Measurements from ENCODE around the gene ALDH3A1.
"Not testable (repeated sequence)": the region's sequence is repeated elsewhere in the genome, so short reads cannot be mapped to it uniquely, and the experiment has no call there.

ALDH3A1 gene

DNA sequence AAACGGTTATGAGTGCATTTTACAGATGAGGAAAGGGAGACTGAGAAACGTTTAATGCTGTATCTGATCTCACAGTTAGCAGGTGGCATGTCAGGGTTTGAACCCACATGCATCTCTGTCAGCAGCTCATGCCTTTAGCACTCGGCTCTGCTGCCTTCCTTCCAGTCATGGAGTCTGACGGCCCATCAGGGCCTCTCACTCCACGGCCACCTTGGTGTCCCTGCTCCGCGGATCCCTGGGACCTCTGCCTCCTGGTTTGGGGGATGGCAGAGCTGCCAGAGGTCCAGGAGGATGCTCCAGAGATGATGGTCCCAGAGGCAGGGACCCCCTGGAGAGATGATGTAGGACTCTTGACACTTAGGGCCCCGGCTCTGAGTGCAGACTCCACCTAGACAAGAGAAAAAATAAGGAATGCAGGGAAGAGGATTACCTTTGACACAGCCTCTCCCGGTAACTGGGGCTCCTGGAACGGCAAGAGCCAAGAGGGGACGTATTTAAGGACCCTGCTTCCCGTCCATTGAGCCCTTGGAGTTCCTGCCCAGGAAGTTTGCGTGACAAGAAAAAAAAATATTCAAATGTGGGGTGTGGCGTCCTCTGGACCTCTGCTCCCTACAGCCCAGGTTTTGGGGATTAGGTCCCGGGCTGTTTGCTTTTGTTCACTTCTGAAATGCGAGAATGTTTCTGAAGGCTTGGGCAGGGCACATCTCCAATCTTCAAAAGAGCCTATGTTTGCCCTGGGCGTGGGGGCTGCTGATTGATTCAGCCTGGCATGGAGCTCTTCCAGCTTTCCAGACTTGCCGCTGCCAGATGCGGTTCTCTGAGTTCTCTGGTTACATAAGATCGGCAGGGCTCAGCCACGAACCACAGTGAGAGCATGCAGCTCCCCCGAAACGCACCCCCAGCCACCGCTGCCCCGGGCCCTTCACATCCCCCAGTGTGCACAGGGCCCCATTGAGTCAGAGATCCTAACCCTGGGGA, at the start of gene ALDH3A1:
Gene ALDH3A1 (minus strand): TSS at position 470 of the 978 bp plus-strand sequence. CDS start 3,169 bp downstream, outside the sequence.
- DNase-seq: no peak

DNA sequence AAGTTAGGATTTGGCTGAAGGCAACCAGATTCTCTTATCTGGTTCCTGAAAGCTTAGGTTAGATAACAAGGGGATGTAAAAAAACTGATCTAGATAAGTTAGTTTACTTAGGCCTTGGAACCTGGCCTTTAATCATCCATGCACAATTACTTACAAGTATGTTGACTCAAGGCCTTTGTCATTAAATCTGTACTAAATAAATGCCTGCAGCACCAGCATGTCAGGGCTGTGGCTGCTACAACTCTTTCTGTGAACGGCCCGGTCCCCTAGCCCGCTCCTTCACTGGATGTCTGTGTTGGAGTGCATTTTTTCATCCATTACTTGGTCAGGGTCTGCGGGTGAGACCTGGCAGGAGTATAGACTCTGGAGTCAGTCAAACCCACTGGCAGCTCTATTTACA, 48.4 kb upstream of the ALDH3A1 start:
- DNase-seq: no peak

DNA sequence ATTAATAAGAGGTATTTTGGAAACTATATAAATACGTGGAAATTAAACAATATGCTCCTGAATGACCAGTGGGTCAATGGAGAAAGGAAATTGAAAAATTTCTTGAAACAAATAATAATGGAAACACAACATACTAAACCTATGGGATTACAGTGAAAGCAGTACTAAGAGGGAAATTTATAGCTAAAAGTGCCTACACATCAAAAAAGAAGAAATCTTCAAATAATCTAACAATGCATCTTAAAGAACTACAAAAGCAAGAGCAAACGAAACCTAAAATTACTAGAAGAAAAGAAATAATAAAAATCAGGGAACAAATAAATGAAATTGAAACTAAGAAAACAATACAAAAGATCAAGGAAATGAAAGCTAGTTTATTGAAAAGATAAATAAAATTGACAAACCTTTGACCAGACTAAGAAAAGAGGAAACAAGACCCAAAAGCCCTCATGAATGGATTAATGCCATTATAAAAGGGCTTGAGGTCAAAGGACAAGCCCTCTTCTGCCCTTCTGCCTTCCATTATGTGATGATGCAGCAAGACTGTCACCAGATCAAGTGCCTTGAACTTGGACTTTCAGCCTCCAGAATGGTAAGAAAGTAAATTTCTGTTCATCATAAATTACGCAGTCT, 43.9 kb upstream of the ALDH3A1 start:
- DNase-seq: no peak

DNA sequence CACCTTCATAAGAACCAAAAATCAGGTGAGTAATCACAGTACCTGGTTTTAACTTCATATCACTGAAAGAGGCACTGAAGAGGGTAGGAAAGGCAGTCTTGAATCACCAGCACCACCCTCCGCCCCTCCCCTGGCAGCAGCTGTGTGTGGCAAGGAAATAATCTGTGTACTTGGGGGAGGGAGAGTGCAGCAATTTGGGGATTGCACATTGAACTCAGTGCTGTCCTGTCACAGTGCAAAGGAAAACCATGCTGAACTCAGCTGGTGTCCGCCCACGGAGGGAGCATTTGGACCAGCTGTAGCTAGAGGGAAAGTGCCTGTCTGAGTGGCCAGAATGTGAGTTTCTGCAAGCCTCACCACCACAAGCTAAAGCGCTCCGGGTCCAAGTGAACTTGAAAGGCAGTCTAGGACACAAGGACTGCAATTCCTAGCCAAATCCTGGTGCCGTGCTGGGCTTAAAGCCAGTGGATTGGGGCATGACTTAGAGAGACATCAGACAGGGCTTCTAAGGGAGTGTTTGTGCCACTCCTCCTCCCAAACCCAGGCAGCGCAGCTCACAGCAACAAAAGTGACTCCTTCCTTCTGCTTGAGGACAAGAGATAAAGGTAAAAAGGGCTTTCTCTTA, 39.7 kb upstream of the ALDH3A1 start:
- no peak for DNase-seq

DNA sequence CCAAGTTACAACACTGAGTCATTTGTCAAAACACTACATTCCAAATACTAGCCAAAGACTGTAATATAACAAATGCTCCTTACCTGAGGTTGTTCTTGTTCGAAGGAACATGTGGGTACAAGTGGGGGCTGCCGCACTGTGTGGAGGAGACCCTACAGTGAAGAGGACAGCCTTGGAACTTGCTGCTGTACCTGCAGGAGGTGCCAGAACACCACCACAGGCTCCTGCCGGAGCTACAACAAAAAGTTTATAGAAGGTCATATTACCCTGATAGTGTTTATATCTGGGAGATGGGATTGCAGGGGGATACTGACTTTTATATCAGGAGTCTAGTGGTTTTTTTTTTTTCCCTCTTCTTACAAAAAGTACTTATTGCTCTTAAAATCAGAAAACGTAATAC, 37.8 kb upstream of the ALDH3A1 start:
- no peak for DNase-seq

DNA sequence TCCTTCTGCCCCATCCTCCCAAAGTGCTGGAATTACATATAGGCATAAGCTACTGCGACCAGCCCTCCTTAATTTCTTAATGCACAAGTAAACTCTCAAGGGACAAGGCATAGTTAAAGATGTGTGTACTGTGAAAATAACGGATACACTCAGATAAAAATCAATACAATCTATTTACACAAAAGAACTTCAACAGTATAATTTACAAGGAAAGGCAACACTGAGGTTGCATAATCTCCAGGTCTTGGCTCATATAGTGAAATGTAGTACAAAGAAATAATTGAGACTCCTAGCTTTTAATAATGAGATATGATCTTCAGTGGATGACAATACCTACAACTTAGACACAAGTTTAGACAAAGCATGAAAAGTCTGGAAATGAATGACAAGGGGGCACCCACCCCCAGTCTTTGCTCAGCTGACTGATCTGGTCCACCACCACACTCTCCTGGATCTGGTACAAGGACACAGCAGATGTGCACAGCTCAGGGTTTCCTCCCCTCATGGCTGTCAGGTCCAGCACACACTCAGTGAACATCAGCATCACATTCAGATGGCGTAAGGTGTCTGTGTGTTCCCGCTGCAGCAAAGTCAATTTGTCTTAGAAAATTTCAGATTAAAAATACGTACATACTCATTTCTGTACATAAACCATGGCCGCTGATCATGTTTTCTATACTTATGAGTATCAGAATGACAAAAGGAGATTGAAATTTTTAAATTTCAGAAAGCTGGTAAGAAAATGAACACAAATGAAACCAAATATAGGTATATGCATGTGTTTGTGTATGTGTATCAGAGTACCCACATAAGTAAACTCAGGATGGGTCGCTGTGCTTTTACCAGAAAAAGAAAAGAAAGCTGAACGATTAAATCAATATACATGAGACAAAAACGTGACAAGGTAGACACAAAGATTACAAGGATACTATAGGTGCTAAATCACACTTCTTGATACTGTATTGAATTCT, 33.7 kb upstream of the ALDH3A1 start:
- DNase-seq: no peak

DNA sequence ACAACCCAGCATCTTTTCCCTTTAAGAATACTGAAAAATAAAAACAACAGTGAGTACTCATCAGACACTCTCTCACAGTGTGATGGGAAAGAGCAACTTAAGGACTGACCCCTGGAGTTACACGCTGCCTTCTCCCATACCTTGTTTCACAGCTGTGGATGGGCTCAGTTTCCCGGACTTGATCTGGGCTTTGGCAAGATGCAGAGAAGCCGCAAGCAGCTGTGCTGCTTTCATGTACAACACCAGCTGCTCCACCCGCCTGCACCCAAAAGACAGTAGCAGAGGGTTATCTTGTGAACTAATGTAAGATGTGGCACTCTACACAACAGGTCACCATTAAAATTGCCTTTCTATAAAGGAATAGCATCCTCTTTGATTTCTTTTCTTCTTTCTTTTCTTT, 32.7 kb upstream of the ALDH3A1 start:
- no peak for DNase-seq

DNA sequence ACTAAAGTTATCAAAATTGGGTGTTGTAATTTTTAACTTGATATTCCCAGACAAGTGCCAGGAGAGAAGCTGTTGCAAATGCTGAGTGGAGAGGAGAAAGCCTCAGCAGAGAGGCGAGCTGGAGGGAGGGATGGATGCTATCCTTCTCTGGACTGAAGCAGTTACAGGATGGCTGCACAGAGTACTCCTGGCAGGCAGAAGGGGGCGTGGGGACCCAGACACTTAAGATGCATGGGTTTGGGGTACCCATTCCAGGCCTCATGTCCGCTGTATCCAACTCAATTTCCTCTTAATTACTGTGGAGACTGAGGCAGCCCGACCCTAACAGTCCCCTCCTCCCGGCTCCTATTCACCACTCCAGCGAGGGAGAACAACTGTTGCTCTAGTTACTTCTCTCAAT, 25.4 kb upstream of the ALDH3A1 start:
- DNase-seq: no peak

DNA sequence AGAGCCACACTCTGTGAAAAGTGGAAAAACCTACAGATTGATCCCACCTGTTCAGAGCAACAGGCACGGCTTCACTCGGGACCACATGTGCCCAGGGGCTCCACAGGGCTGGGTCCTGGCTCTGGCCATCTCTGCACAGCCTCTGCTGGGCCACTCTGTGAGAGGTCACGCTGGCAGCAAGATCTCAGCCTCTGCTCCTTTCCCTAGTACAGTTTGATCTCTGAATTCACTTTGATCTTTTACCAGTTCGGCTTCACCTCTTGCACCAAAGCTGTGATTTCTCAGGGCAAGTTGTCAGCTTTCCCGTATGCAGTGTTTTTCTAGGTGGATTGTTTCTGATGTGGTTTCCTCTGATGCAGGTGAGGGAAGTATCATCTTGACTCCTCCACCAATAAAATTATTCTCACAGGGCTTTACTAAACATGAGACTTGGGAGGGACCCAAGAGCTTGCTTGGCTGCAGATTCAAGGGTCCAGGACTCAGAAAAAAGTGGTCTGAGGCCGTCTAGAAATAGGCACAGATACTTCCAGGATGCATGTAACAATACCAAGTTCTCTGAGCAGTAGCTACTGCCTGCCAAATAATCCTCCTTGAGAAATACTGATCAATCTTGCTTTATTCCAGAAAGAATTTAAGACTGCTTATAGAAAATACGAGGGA, 24.0 kb upstream of the ALDH3A1 start:
- no peak for DNase-seq

DNA sequence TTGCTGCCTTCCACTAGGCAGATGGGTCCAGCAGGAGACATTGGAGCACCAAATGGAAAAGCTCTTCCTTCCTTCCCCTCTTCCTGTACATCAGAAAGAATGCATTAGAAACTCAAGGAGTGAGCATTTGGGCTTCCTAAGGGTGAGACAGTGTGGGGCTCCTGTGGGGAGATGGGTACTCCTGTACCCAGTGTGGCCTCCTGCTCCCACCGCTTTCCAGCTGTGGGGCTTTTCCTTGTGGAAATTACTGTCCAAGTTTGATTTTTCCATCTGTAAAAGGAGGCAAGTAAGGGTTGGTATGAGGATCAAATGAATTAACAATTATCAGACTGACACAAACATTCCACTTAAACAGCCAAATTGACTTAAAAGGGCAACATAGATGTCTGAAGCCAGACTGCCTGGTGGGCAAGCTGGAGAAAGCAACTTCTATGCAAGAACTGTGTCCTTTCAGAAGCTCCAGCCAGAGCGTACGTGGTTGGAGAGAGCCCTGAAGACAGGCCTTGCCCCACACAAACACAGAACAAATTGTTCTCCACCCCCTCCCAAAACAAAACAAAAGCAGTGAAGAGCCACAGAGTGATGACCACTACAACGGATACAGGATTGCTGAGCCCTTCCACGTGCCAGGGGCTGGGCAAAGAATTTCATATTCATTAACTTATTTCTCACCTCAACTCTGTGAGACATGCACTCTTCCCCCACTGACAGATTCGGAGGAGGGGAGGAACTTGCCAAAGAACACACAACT, 23.1 kb upstream of the ALDH3A1 start:
- DNase-seq: no peak

DNA sequence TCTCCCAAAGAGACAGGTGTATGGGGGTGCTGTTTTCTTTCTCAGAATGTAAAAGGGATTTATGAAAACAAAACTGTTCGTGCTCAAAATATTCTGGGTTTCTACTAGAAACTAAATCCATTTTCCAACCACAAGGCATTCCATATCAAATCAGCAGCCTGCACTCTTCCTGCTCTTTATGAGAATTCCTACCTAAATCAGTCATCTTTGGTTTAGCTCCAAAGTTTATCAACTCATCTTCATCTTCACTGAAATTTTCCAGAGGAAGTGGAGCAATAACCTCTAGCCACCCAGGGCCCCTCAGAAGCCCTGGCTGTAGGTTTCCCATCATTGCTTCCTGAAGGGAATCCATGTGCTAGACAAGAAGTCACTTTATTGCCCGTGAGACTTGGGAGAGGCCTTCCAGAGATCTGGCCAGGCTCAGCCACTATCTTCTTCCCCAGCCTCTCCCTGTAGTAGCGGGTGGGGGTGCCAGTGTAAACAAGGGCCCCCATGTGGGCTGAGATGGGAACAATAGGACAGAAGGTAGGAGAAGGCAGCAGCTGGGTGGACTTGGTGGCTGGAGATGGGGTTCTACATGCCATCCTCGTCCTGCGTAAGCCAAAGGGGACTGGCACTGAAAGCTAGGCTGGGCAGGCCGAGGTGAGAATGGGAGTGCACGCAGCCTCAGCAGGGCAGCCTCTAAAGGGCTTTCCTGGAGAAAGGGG, 22.0 kb upstream of the ALDH3A1 start:
- DNase-seq: peak; percentile 81

DNA sequence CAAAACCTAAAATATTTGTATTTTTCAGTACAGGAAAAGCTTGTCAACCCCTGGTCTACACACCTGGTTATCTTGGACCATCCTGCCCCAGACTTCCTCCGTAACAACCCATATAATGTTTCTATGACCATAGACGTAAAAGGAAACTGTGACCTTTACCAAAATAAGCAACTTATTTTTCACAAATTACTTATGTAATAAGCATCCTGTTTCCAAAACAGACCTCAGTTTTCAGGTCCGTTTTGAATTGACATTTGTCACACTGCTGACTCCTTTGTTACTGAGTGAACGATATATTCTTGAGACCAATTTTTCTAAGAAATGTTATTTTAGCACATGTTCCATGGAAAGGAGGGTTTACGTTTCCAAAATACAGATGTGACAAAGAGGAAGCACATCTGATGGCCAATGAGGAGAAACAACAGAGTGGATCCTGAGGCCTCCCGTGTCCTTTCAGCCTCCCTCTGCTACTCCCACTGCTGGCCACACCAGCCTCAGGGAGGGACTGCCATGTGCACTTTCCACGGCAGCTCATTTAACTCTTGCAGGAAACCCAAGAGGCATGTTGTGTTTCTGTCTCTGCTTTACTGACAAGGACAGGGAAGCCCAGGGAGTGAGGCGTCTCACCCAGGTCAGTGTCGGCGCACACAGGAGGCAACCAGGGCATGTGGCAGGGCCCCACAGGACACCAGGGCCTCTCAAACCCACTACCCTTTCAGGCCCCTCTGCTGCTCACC, 20.1 kb upstream of the ALDH3A1 start:
- DNase-seq: no peak

DNA sequence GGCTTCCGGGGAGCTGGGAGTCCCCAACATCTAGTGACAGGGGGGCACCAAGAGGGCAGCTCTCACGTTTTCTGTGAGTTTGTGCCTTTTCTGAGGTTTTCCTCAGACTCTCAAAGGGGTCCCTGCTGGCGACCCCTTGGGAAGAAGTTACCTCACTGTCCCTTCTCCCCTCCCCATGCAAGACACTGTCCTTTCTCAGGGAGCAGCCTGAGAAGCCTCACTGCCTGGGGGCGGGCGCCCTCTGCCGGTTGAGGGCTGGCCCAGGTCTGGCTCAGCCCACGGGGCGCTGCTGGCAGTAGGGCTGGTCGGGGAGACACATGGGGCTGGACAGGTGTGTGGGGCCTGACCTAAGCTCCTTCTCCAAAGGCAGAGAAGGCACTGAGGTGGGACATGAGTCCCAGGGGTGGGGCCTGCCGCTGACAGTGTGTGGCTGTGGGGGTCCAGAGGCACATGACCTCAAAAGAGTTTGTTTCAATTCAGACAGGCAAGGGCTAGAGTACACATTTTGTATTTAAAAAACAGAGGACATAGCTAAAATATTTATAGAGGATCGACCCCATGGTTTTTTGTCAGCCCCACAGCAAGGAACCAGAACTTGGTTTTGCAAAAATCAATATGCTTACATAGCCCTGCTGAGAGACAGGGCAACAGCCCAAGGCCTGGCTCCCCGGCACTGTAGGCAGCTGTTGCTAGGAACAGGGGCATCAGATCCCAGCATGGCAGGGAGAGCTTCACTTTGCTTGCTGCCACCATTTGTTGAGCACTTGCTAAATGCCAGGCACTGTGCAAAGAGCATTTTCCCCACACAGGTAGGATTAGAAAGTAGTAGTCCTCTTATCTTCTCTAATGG, 18.5 kb upstream of the ALDH3A1 start:
- peak; percentile 48 for DNase-seq

DNA sequence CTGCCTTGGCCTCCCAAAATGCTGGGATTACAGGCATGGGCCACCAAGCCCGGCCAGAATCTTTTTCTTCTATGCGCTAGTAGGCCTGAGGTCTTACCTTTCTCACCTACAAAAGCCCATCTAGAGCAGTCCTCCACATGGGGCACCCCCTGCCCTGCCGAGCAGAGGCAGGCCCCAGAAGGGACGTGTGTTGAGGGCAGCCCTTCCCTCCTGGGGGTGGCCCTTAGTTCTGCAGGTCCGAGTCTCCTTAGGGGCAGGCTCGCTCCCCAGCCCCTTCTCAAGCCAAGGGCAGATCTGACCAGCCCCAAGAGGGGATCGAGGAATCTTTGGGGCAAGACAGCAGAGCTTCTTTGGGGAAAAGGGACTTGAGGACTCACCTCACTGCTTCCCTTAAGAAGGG, 17.9 kb upstream of the ALDH3A1 start:
- no peak for DNase-seq

DNA sequence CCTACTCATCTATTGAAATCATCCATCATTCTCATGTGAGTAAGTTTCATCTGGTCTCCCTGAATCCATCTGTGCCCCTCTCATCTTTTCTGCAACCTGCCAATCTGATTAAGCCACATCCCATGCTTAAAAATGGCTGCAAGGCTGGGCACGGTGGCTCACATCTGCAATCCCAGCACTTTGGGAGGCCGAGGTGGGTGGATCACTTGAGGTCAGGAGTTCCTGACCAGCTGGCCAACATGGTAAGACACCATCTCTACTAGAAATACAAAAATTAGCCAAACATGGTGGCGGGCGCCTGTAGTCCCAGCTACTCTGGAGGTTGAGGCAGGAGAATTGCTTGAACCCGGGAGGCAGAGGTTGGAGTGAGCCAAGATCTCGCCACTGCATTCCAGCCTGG, 15.9 kb upstream of the ALDH3A1 start:
- DNase-seq: not testable (repeated sequence)

DNA sequence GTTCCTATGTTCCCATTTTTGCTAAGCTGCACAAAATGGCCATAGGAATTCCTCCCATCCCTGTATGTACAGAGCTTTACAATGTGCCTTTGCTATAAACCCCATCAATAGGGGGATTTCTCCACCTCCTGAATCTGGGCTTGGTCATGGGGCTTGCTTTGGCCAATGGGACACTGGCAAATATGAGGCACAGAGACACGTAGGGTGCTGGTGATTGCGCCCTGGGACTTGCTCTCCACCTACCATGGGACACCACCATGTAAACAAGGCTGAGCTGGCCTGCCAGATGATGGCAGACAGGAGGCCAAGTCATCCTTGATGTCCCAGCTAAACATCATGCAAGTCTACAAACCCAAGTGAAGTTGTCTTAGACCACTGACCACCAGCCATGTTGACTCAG, 15.3 kb upstream of the ALDH3A1 start:
- no peak for DNase-seq

DNA sequence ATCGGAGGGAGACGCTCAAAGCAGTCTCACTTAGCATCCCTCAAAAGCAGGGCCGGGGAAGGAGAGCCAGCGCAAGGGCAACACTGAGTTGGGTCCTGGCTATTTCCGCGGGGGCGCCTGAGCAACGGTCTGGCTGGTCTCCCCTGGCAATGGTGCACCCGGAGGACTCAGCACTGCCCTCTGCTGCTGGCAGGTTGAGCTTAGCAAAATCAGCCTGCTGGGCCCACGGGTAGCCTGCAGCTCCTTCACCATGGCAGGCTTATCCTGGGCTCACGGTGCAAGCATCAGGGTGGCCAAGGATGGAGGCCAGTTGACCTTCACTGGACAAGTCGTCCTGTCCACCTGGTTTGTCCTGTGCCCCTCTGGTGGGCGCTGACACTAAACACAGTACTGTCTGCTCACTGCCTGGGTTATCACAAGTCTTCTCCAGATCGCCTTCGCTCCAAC, 14.4 kb upstream of the ALDH3A1 start:
- peak; percentile 47 for DNase-seq

DNA sequence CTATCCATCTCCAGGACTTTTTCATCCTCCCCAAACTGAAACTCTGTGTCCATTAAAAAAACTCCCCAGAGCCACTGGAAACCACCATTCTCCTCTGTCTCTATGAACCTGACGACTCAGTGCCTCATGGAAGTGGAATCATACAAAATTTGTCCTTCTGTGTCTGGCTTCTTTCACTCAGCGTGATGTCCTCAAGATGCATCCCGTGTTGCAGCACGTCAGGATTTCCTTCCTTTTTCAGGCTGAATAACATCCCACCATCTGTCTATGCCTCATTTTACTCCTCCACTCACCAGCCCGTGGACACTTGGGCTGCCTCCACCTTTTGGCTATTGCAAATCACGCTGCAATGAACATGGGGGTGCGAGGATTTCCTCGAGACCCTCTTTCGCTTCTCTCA, 12.6 kb upstream of the ALDH3A1 start:
- DNase-seq: no peak
